Lower leg skin (tissue), 4 donors: ENCODE measurements around the gene CEP135. TPM values are rescaled to one million over a fixed set of nuclear protein-coding genes. Genes with fewer than 3 reads are reported as not detected.
A peak's percentile ranks its signal among the peaks of the same experiment; 100 is the strongest.

Source experiments
- DNase-seq, 2 donors: peaks; one replicate each; pipeline ENCODE4 v3.0.0-alpha.2; 2019; ENCODE audit warnings: low spot score in 2 of 2
- H3K4me3 ChIP-seq: fragments of 200-600 bp; sonication (generic); 2 replicates; pipeline ENCODE4 v1.5.1; 2017; ENCODE audit warnings: mild to moderate bottlenecking, low read depth; ENCODE audit not compliant: poor library complexity, severe bottlenecking
- POLR2A ChIP-seq, 2 donors: fragments of 450-650 bp; IDR thresholded peaks; one replicate each; pipeline ENCODE4 v1.6.1; 2016 to 2017; ENCODE audit warnings: antibody characterized with exemption in 2 of 2, mild to moderate bottlenecking in 1 of 2, moderate library complexity in 1 of 2
- WGBS, 2 donors: methylation state at CpG; one replicate each; pipeline ENCODE4 v1.1.5; 2018; 5-methylcytosine and 5-hydroxymethylcytosine counted together
- intact Hi-C: fragments of 100-400 bp; cut with DNase I; formaldehyde crosslinking; loops from one replicate; pipeline ENCODE4 v1.15.0; 2023; ENCODE audit warnings: low total_unique reads
- total RNA-seq, 4 donors: library from RNA; depleted of rRNA; stranded (reverse); fragments of >200 nt; gene quantifications; one replicate each; pipeline ENCODE4 v1.1.0, GENCODE V29; 2016
- TF ChIP-seq, protein P1 (sequence below), 3 donors: fragments of 450-650 bp; IDR thresholded peaks; one replicate each; pipeline ENCODE4 v1.5.1; 2016; ENCODE audit warnings: antibody characterized with exemption in 3 of 3, mild to moderate bottlenecking in 3 of 3, moderate library complexity in 2 of 3

CEP135 gene
- total RNA-seq, 4 donors from 2014 or later, result 3.5 to 5.3 (median 3.7) TPM

DNA sequence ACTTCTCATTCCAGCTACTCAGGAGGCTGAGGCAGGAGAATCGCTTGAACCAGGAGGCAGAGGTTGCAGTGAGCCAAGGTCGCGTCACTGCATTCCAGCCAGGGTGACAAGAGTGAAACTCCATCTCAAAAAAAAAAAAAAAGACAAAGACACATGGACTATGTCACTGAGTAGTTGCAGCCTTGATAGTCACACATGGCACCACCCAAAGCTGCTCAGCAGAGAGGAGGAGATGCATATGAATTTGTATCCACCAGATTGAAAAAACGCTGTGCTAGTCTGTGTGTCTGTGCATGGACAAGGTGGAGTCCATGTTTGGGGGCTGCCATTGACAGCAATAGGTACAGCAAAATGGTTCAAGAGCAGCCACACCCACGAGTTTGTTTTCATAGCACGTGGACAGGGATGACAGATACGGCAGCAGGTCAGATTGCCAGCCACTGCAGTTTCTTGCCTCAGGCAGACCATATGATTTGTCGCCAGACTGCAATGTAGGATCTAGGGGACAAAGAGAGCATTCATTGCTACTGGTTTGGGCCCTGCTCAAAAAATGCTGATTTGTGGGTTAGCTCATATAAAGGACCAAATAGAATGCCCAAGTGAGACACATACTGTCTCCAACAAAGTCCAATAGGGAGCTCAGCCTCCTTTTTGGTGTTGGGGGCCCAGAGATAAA lies 89.9 kb downstream of the CEP135 start:
- intact Hi-C loops, result no loop called here

DNA sequence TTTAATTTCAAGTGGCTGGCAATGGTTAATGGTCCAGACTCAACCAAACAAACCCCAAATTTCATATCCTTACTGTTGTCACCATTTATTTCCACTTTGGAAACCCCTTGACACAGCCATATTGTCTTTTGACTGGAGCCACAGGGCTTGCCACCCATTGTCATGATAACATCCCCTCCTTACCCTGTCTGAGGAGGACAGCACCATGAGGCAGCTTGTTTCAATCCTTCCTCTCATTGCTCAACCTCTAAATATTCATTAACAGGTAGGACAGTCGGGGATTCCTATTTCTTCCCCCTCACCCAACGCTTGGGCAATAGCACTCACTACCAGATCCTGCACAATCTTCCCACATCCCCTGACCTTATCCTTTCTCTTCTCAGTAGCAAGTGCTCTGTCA lies 92.1 kb downstream of the CEP135 start:
- intact Hi-C loops, result no loop called here
- TF ChIP-seq, protein P1, sequence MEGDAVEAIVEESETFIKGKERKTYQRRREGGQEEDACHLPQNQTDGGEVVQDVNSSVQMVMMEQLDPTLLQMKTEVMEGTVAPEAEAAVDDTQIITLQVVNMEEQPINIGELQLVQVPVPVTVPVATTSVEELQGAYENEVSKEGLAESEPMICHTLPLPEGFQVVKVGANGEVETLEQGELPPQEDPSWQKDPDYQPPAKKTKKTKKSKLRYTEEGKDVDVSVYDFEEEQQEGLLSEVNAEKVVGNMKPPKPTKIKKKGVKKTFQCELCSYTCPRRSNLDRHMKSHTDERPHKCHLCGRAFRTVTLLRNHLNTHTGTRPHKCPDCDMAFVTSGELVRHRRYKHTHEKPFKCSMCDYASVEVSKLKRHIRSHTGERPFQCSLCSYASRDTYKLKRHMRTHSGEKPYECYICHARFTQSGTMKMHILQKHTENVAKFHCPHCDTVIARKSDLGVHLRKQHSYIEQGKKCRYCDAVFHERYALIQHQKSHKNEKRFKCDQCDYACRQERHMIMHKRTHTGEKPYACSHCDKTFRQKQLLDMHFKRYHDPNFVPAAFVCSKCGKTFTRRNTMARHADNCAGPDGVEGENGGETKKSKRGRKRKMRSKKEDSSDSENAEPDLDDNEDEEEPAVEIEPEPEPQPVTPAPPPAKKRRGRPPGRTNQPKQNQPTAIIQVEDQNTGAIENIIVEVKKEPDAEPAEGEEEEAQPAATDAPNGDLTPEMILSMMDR (IDR thresholded peaks at IDR 0.05), result no peak
- TF ChIP-seq POLR2A (IDR thresholded peaks at IDR 0.05), result no peak
- DNase-seq, result no peak
- 49 to 53% methylated on average over 2 of the region's 2 CpGs for WGBS, 2 donors
- no peak overlapping the region for H3K4me3 ChIP-seq

More for the DNA sequence above, 89.9 kb downstream of the CEP135 start:
- peak in 1 of 2 donors; percentile 14 for DNase-seq
- H3K4me3 ChIP-seq, result no peak overlapping the region
- WGBS, 2 donors, result 52 to 78% methylated on average over 8 of the region's 8 CpGs
- TF ChIP-seq, protein P1 (IDR thresholded peaks at IDR 0.05), result no peak
- no peak for TF ChIP-seq POLR2A (IDR thresholded peaks at IDR 0.05)

DNA sequence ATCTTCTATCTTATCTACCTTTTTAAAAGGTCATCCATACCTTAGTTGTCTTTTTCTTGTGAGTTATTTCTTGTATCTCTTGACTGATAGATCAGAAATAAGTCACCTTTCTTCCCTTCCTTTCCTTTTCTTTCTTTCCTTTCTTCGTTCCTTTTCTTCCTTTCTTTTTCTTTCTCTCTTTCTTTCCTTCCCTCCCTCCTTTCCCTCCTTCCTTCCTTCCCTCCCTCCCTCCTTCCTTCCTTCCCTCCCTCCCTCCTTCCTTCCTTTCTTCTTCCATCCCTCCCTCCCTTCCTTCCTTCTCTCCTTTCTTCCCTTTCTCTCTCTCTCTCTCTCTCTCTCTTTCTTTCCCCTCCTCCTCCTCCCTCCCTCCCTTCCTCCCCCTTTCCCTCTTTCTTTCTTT lies 93.5 kb downstream of the CEP135 start:
- no peak for DNase-seq
- no peak for TF ChIP-seq POLR2A (IDR thresholded peaks at IDR 0.05)
- TF ChIP-seq, protein P1 (IDR thresholded peaks at IDR 0.05), result no peak
- H3K4me3 ChIP-seq, result no peak overlapping the region
- 83% methylated on average over 1 of the region's 1 CpG for WGBS, 2 donors
- intact Hi-C loops, result loop anchor here (2.0 kb wide), 1 partner anchor 15 kb away; no protein-coding TSS in a partner anchor

DNA sequence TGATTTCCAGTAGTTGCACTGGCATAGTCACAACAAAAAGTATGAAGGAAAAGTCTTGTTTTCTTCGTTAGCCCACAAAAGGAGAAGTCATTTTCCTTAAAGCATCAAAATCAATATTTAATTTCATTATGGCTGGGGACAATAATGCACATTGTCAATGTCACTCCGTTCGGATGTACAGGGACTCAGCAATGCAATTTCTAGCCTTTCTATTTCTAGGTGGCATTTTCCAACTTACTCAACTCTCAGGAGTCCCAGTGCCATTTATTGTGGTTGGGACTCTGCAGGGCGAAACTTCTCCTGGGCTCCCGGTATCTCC lies 99.6 kb downstream of the CEP135 start:
- no peak for DNase-seq
- H3K4me3 ChIP-seq, result no peak overlapping the region
- no peak for TF ChIP-seq POLR2A (IDR thresholded peaks at IDR 0.05)
- TF ChIP-seq, protein P1 (IDR thresholded peaks at IDR 0.05), result no peak
- WGBS, 2 donors, result 8 to 10% methylated on average over 5 of the region's 5 CpGs
- intact Hi-C loops, result no loop called here

DNA sequence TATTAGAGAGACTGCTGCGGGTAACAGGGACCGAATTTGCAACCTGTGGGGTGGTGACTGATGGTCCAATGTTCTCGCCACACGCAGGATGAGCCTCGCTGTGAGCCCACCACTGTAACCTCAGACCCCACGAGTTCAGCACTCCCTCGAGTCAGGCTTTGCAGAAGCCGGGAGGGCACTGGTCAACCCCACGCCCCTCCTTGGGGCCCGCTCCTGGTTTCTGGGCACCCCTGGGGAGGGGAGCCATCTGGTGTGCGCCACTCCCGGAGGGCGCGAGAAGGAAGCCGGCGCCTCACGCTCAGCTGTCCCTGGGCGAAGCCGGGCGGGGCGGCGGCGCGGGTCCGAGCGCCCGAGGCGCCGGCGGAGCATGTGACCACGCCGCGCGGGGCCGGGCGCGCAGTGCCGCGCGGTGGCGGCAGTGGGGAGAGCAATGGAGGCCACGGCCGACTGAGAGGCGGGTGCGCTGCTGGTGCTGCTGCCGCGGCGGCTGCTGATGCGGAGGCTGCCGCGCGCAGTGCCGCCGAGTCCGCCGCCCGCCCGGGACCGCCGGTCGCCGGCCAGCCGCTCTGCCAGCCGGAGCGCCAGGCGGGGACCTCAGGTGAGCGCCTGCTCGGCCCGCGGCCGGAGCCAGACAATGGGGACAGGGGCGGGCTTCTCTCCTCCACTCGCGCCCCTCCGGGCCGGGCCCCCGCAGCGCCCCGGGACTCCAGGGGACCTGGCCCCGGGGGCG lies 100.1 kb downstream of the CEP135 start:
- peak overlapping the region; percentile 35 for H3K4me3 ChIP-seq
- 0 to 3% methylated on average over 7 of the region's 81 CpGs for WGBS, 2 donors
- intact Hi-C loops, result no loop called here
- peak in 1 of 2 donors; percentile 15 for DNase-seq
- TF ChIP-seq POLR2A (IDR thresholded peaks at IDR 0.05), result no peak
- TF ChIP-seq, protein P1 (IDR thresholded peaks at IDR 0.05), result no peak
